H1 (cell line): Measurements from ENCODE around the gene GOLGA2.

Source experiments
- CEBPB ChIP-seq: IDR thresholded peaks from 2 replicates; pipeline ENCODE4 v1.6.1; 2012; ENCODE audit warnings: low read depth, low read length
- CTCF ChIP-seq, 3 experiments: IDR thresholded peaks; 1 replicate in 2 of 3; 2 replicates in 1 of 3; pipeline versions ENCODE4 v1.5.1 to v1.6.1; 2011; ENCODE audit warnings: low read length in 3 of 3, mild to moderate bottlenecking in 3 of 3, inconsistent platforms in 2 of 3, low read depth in 1 of 3, moderate library complexity in 1 of 3; ENCODE audit not compliant: insufficient read depth in 1 of 3; ENCODE audit errors: control extremely low read depth in 1 of 3

- TF ChIP-seq CTCF (IDR thresholded peaks at IDR 0.05; ENCODE audit: control extremely low read depth in 1 of 3, insufficient read depth in 1 of 3, low read depth in 1 of 3, low read length in 3 of 3) (no peak), CEBPB (no peak)
Observed at GRCh38 chr9:128243215-128244018, 32.4 kb downstream of the GOLGA2 start.
